Kidney epithelial cell (primary cell): ENCODE results near the gene DOP1B. TPM values are rescaled to one million over a fixed set of nuclear protein-coding genes. Genes with fewer than 3 reads are reported as not detected.

ENCODE experiments used
- DNase-seq: peaks from one replicate; pipeline ENCODE4 v3.0.0-alpha.2; 2010; ENCODE audit warnings: low read depth
- H3K27me3 ChIP-seq: 2 replicates; pipeline ENCODE4 v1.6.0; 2011; ENCODE audit warnings: low read length; ENCODE audit not compliant: control insufficient read depth, insufficient read depth
- H3K36me3 ChIP-seq: 2 replicates; pipeline ENCODE4 v1.5.1; 2011; ENCODE audit warnings: low read length; ENCODE audit not compliant: control insufficient read depth, insufficient read depth
- H3K4me3 ChIP-seq: 2 replicates; pipeline ENCODE4 v1.5.1; 2011; ENCODE audit warnings: low read depth, mild to moderate bottlenecking, control low read depth, low read length
- total RNA-seq: library from RNA; depleted of rRNA; stranded (reverse); fragments of >200 nt; gene quantifications from 2 replicates; pipeline ENCODE4 v1.2.3, GENCODE V29; 2015
- TF ChIP-seq, protein P1 (sequence below): IDR thresholded peaks from 2 replicates; pipeline ENCODE4 v1.5.1; 2011; ENCODE audit warnings: mild to moderate bottlenecking, moderate library complexity, low read length, control low read depth, inconsistent platforms; ENCODE audit not compliant: insufficient read depth, poor library complexity, severe bottlenecking

The DOP1B gene, protein sequence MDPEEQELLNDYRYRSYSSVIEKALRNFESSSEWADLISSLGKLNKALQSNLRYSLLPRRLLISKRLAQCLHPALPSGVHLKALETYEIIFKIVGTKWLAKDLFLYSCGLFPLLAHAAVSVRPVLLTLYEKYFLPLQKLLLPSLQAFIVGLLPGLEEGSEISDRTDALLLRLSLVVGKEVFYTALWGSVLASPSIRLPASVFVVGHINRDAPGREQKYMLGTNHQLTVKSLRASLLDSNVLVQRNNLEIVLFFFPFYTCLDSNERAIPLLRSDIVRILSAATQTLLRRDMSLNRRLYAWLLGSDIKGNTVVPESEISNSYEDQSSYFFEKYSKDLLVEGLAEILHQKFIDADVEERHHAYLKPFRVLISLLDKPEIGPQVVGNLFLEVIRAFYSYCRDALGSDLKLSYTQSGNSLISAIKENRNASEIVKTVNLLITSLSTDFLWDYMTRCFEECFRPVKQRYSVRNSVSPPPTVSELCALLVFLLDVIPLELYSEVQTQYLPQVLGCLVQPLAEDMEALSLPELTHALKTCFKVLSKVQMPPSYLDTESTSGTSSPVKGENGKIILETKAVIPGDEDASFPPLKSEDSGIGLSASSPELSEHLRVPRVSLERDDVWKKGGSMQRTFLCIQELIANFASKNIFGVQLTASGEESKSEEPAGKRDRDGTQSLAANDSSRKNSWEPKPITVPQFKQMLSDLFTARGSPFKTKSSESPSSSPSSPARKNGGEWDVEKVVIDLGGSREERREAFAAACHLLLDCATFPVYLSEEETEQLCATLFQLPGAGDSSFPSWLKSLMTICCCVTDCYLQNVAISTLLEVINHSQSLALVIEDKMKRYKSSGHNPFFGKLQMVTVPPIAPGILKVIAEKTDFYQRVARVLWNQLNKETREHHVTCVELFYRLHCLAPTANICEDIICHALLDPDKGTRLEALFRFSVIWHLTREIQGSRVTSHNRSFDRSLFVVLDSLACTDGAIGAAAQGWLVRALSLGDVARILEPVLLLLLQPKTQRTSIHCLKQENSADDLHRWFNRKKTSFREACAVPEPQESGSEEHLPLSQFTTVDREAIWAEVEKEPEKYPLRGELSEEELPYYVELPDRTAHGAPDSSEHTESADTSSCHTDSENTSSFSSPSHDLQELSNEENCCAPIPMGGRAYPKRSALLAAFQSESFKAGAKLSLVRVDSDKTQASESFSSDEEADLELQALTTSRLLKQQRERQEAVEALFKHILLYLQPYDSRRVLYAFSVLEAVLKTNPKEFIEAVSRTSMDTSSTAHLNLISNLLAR (N-terminal part only)
- total RNA-seq, result 31.5 and 37.0 TPM in 2 replicates

- H3K27me3 ChIP-seq, result no peaks in the 10 kb centered on the region
- no peaks in the 10 kb centered on the region for H3K36me3 ChIP-seq
- H3K4me3 ChIP-seq, result peak within 1 kb of the TSS; percentile 76
- TF ChIP-seq, protein P1, sequence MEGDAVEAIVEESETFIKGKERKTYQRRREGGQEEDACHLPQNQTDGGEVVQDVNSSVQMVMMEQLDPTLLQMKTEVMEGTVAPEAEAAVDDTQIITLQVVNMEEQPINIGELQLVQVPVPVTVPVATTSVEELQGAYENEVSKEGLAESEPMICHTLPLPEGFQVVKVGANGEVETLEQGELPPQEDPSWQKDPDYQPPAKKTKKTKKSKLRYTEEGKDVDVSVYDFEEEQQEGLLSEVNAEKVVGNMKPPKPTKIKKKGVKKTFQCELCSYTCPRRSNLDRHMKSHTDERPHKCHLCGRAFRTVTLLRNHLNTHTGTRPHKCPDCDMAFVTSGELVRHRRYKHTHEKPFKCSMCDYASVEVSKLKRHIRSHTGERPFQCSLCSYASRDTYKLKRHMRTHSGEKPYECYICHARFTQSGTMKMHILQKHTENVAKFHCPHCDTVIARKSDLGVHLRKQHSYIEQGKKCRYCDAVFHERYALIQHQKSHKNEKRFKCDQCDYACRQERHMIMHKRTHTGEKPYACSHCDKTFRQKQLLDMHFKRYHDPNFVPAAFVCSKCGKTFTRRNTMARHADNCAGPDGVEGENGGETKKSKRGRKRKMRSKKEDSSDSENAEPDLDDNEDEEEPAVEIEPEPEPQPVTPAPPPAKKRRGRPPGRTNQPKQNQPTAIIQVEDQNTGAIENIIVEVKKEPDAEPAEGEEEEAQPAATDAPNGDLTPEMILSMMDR, result no peak
- no peak for DNase-seq
These were observed at the start of gene DOP1B for GRCh38 chr21:36156815-36157670. Gene DOP1B, plus strand, starts transcription at chr21:36156824. Its CDS starts 7,910 bp downstream, at chr21:36164734.

DNA sequence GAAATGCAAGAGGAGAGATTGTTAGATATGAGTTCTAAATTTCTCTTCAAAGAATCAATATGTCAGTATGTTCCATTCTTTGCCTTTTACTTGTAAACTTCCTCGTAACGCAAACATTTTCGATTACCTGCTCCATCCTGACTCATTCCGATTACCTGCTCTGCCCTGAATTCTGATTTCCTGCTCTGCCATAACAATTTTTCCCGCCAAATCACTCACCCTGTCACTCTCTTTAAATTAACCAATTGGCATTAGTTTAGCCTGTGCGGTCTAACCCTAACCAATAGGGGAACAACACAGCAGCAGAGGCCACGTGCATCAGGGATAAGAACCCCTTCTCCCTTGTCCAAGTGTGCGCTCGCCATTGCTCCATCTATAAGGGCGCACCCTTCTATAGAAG is 46.8 kb upstream of the DOP1B start:
- no peak overlapping the region for H3K4me3 ChIP-seq
- no peaks in the 10 kb centered on the region for H3K36me3 ChIP-seq
- H3K27me3 ChIP-seq, result no peaks in the 10 kb centered on the region
- DNase-seq, result no peak
- TF ChIP-seq, protein P1, result no peak

- TF ChIP-seq, protein P1, result no peak
- Histone ChIP-seq H3K4me3 (no peak overlapping the region), H3K27me3 (no peaks in the 10 kb centered on the region), H3K36me3 (no peaks in the 10 kb centered on the region)
- no peak for DNase-seq
These were observed 45.4 kb upstream of the DOP1B start for GRCh38 chr21:36111238-36111637.

DNA sequence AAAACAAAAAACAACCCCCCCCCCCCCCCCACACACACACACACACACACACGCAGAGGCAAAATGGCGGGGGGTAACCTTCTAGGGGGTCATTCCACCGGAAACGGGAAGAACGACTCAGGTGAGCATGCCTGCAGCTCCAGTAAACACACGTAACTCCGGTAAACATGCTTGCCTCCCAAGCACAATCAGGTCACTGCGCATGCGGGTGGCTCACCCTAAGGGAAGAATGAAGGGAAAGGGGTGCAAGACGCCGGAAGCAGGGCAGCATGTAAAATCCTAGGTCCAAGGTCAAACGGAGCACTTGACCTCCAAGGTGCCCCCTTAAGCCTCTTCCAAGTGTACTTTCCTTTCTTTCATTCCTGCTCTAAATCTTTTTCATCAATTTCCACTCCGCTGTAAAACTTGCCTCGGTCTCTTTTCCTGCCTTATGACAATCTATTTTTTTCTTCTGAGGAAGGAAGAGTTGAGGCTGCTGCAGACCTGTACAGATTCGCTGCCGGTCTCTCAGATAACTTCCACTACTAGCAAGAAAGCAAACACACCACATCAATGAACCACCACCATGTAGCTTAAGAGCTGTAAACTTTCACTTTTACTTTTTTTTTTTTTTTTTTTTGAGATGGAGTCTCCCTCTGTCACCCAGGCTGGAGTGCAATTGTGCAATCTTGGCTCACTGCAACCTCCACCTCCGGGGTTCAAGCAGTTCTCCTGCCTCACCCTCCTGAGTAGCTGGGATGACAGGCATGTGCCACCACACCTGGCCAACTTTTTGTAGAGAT is 42.8 kb upstream of the DOP1B start:
- Histone ChIP-seq H3K27me3 (no peaks in the 10 kb centered on the region), H3K4me3 (no peak overlapping the region), H3K36me3 (no peaks in the 10 kb centered on the region)
- TF ChIP-seq, protein P1, result no peak
- no peak for DNase-seq
